ENCODE data around the gene ZBED4. TPM values are rescaled to one million over a fixed set of nuclear protein-coding genes. Genes with fewer than 3 reads are reported as not detected.

ZBED4 gene
- total RNA-seq, 2 experiments from 2014 or later = 14.8 to 15.0 TPM

GRCh38 chr22:49829044-49829853 lies 24.4 kb upstream of the ZBED4 start:
- H3K4me1 Mint-ChIP-seq (ENCODE audit: low read depth) = peaks cover 37% of the 10 kb centered on the region
- ChIA-PET CTCF (no interaction called here), POLR2A (interaction anchor here (1.2 to 2.0 kb wide), 6 partner anchors 9 to 131 kb away, joined by 3 to 17 read pairs (median 3); partner anchors contain the start of gene PIM3)
- Histone ChIP-seq H3K4me1 (ENCODE audit: insufficient read depth, low read length) (peaks cover 51% of the 10 kb centered on the region), H3K9me3 (ENCODE audit: control insufficient read depth in 1 of 2, insufficient read depth in 1 of 2, low read length in 2 of 2) (no peaks in the 10 kb centered on the region), H3K4me3 (ENCODE audit: low read length) (peak overlapping the region; percentile 30), H3K36me3 (ENCODE audit: insufficient read depth, low read length) (peaks cover 13% of the 10 kb centered on the region), H3K27me3 (ENCODE audit: control insufficient read depth in 1 of 2, insufficient read depth in 2 of 2, low read length in 2 of 2) (no peaks in the 10 kb centered on the region), H3K27ac (ENCODE audit: low read depth in 1 of 2, low read length in 2 of 2) (peak overlapping the region; percentile 73 to 80)
- H3K4me3 Mint-ChIP-seq = peak overlapping the region; percentile 87
- H3K36me3 Mint-ChIP-seq (ENCODE audit: low read depth) = peaks cover 30% of the 10 kb centered on the region
- H3K27me3 Mint-ChIP-seq = no peaks in the 10 kb centered on the region
- DNase-seq = peak in 2 of 14 experiments; percentile 44 to 57
- H3K27ac Mint-ChIP-seq = peak overlapping the region; percentile 89
- ATAC-seq (ENCODE audit: poor library complexity) = no peak
- no peak for TF ChIP-seq CTCF (IDR thresholded peaks at IDR 0.05)
- intact Hi-C loops (cut with DNase I, micrococcal nuclease) = loop anchor here (5.0 kb wide), 3 partner anchors 42 to 88 kb away; partner anchors contain the start of genes ALG12 (in 2 of the 2) and CRELD2 (in 2 of the 2)
- H3K9me3 Mint-ChIP-seq = no peaks in the 10 kb centered on the region

- Mint-ChIP-seq H3K9me3 (no peaks in the 10 kb centered on the region), H3K4me1 (ENCODE audit: low read depth) (peaks cover 26% of the 10 kb centered on the region), H3K27ac (no peak overlapping the region), H3K36me3 (ENCODE audit: low read depth) (peaks cover 10% of the 10 kb centered on the region), H3K4me3 (no peak overlapping the region), H3K27me3 (no peaks in the 10 kb centered on the region)
- Histone ChIP-seq H3K27me3 (ENCODE audit: control insufficient read depth in 1 of 2, insufficient read depth in 2 of 2, low read length in 2 of 2) (no peaks in the 10 kb centered on the region), H3K4me3 (ENCODE audit: low read length) (no peak overlapping the region), H3K4me1 (ENCODE audit: insufficient read depth, low read length) (peaks cover 30% of the 10 kb centered on the region), H3K36me3 (ENCODE audit: insufficient read depth, low read length) (no peaks in the 10 kb centered on the region), H3K27ac (ENCODE audit: low read depth in 1 of 2, low read length in 2 of 2) (no peak overlapping the region), H3K9me3 (ENCODE audit: control insufficient read depth in 1 of 2, insufficient read depth in 1 of 2, low read length in 2 of 2) (no peaks in the 10 kb centered on the region)
- ChIA-PET CTCF (no interaction called here), POLR2A (no interaction called here)
- no peak for ATAC-seq (ENCODE audit: poor library complexity)
- no peak for TF ChIP-seq CTCF (IDR thresholded peaks at IDR 0.05)
- intact Hi-C loops (cut with DNase I, micrococcal nuclease) = loop anchor here in 1 of 2 experiments (10.0 kb wide), 1 partner anchor 371 kb away; the partner anchor contains the start of gene SELENOO
- no peak for DNase-seq
Measured at GRCh38 chr22:49833340-49834007, 20.2 kb upstream of the ZBED4 start.
